COLO829 (cell line): ENCODE measurements around the gene RPS25.
"Not testable (repeated sequence)": the region's sequence is repeated elsewhere in the genome, so short reads cannot be mapped to it uniquely, and the experiment has no call there.

Source experiments
- DNase-seq: peaks from one replicate; pipeline ENCODE4 v3.0.0; 2012; ENCODE audit warnings: low spot score

The RPS25 gene

DNA sequence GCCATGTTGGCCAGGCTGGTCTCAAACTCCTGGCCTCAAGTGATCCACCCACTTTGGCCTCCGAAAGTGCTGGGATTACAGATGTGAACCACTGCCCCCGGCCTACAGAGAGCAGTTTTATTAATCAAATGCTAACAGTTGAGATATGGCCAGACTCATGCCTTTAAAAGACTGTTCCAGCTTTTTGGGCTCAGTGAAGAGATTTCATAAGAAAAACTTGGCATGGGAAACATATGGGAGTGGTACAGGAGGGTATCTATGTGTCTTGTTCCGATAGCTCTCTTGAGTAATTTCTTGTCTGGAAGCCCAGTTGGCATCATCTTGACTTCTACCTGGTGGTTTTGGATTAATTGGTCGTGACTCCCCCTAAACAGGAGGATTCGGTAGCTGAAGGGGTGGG is 20.7 kb upstream of the RPS25 start:
- DNase-seq = no peak

DNA sequence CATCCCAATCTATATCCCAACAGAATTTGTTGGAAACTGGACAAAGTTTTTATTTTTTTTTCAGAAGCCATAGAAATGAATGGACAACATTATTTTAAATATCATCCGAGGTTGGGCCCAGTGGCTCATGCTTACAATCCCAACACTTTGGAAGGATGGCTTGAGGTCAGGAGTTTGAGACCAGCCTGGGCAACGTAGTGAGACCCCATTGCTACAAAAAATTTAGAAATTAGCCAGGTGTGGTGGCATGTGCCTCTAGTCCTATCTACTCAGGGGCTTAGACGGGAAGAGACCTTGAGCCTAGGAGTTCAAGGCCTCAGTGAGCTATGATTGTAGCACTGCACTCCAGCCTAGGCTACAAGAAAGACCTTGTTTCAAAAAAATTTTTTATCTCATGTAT is 16.7 kb upstream of the RPS25 start:
- DNase-seq = no peak

DNA sequence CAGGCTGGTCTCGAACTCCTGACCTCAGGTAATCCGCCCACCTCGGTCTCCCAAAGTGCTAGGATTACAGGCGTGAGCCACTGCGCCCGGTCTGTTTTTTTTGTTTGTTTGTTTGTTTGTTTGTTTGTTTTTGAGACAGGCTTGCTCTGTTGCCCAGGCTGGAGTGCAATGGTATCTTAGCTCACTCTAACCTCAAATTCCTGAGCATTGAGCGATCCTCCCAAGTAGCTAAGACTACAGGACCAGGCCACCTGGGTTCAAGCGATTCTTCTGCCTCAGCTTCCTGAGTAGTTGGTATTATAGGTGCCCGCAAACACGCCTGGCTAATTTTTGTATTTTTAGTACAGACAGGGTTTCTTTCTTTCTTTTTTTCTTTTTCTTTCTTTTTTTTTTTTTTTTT is 15.3 kb upstream of the RPS25 start:
- DNase-seq = not testable (repeated sequence)

DNA sequence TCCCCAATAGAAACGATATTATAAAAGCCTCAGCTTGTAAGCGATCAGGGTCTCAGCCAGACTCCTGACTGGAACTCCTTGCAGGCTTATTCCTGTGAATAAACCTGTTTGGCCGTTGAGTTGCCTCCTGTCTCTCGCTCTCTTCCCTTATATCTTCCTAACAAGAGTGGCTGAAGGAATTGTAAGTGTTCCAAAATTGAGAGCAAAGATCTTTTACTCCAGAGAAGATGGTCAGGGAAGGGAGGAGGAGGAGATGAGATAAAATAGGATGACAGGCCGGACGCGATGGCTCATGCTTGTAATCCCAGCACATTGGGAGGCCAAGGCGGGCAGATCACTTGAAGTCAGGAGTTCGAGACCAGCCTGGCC is 13.8 kb upstream of the RPS25 start:
- DNase-seq = no peak

DNA sequence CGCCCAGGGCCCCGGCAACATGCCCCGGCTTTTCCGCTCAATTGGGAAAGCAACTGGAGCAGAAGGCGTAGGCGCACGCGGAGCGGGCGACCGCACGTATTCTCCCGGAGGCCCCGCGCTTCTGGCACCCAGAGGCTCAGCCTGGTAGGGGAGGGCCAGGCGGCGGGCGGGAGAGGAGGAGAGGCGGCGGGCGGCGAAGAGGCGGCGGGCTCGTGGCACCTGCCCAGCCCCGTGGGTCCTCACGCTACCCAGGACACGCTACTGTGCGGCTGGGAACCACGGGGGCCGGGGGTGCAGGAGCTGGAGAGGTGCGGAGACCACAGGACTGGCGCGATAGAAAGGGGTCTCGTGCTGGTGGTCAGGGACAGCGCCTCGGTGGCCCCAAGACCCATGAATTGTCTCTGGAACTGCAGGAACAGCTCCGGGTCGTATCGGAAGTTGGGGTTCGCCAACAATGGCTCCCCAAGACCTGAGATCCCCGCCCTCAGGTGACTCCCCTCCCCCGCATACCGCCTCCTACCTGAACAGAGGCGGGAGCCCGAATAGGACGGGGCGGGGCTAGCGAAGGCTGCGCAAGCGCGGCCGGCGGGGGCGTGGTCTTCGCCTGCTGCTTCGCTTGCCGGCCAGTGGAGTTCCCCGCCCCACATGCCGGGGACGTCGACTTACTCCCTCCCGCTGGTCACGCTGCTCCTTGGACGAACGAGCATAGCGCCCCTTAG is 12.3 kb upstream of the RPS25 start, which contains the start of gene SLC37A4:
SLC37A4 (minus strand) TSS at position 549 of the 719 bp plus-strand sequence.
- DNase-seq = peak; percentile 97

DNA sequence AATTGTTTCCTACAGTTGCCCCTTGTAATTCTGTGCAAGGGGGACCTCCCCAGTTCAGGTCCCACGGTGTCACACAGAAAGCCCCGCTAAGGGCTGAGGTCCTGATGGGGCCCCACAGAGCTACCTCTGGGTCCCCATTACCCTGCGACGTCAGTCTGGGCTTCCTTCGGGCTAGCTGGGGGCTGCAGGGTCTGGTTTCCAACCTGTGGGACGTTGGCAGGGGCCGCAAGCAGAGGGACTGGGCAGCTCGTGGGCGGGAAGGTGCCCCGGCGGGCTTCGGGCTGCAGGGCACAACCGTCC is 11.8 kb upstream of the RPS25 start:
- no peak for DNase-seq

DNA sequence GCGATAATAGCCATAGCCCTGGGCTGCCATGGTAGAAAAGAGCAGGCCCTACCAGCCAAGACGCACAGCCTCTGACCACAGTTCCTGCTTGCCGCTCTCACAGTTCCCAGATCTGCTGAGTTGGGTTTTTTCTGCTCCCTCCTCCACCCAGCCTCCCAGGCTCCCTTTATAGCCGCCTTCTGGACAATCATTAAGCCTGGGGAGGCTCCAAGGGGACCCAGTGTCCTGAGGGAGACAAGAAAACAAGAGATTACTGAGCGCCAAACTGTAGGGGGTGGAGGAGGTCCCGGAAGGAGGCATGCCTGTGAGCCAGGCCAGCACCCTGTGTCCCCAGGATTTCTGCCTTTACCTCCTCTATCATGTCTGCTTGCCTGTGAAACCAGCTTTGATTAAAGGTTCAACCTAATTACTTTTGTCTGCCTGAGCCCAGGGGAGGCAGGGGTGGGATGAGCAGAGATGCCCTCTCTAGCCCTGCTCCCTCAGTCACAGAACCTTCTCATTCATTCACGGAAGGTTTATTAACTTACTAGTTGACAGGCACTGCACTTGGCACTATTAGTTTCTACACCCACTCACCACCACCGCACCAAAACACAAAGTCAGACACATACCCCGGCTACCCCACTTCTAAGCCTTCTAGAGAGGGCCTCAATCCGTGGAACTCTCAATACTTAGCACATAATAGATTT is 11.3 kb upstream of the RPS25 start:
- DNase-seq = no peak

DNA sequence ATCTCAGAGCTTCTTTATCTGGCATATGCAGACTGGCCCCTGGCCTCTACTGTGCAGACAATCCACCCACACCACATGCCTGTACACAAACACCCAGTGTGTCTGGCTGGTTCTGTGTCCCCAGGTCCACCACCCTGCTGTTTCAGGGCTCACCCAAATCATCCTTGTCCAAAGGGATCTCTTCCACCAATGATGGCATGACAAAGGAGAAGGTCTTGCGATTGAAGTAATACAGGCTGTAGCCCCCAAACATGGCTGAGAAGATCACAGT is 10.9 kb upstream of the RPS25 start:
- DNase-seq = no peak

DNA sequence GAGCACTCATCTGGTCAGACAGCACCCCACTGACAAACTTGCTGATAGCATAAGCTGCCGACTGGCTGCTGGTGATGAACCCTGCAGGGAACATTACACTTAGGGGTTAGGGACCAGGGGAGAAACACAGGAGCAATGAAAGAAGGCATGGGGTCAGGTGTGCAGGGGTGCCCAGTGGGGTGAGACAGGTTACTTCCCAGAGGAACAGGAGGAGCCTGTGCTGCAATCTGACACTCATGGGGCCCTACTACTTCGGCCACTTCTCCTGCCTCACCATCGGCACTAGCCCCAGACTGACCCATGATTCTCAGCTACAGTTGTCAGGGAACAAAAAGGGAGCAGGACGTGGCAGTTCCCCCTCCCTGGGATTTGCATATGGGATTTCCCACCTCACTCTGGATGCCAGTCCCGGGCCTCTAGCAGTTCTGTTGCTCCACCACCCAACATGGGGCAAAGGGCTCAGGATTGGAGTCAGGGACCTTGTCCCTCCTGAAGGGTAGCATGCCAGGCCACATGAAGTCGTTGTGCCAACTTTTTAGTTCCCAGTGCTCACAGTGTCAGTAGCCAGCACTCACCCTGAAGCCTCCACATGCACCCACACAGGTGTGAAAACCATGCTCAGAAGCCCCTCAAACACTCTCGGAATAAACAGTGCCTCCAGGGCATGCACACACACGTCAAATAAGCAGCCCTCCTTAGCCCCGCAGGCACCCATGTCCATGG is 10.4 kb upstream of the RPS25 start:
- DNase-seq = no peak

DNA sequence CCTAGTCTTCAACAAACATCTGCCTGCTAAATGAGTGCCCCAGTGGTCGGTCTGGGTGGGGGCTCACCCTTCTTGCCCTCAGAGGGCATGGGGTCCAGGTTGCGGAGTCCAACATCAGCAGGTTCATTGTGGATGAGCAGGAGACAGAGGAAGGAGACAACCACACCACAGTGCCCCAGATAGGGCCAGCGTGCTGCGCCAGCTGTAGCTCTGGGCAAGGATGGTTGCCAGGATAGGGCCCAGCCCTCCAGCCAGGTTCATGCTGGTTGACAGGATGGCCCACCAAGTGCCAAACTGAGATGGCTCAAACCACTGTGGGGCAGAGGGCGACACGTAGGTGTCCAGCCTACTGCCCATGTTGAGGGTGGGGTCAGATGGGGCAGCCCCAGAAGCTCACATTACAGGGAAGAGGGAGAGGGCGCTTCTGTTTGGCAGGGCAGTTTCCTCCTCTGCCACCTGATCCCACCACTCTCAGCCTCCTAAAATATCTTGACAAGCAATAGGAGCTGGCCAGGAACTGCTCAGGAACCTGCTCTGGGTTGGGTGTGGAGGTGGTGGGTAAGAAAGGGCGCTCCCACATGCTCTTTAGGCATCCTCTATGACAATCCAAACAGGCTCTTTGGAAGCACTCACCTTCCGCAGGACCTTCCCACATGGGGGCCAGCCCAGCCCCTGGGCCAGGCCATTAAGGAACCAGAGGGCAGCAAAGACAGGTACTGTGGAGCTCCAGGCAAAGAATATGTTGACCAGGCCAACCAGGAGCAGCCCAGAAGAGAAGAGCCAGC is 9.6 kb upstream of the RPS25 start:
- no peak for DNase-seq

DNA sequence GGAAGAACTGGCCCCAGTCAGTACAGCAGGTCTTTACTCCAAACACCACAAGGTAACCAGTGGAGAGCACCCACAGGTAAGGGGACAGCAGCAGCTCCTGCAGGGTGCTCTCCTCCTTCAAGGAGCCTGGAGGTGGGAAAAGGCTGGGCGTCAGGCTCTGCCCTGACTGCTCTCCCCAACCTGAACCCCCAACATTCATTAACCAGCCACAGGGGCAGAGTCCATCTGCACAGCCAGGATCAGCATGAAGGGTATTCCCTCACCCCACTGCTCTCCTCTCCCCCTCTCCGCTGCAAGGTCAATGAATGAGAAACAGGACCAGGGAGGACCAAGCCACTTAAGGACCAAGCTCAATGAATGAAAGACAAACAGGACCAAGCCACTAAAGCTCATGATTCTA is 8.8 kb upstream of the RPS25 start:
- DNase-seq = no peak

DNA sequence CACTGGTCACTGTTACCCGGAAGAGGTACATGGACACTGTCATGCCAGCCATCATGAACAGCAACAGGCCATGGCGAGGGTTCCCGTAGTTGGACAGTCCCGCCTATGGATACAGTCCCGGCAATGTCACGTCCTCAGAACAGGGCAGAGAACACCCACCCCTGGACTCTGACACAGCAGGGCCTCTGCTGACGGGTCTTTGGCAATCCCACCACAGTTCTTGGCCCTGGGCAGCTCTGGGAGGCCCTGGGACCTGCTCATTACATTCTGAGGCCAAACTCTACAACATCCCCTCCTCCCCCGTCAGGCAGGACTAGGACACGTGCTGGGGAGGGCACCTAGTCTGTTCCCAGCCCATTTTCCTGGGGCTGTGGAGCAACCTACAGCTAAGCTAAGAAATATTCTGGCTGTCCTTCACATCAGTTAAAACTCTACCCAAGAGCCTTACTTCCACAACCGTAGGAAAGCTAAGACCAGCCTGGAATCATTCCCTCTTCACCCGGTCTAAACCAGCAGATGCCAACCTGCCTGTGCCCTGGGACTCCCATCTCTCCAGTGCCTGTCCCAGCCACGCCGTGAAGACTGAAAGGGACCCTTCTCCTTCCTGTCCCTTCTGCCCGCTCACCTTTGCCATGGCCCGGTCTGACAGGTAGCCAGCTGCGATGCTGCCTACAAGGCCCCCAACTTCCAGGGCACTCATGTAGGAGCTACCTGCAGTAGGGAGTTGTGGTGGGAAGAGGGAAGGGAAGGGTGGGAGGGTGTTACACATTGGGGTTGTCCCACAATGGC is 8.0 kb upstream of the RPS25 start:
- no peak for DNase-seq

DNA sequence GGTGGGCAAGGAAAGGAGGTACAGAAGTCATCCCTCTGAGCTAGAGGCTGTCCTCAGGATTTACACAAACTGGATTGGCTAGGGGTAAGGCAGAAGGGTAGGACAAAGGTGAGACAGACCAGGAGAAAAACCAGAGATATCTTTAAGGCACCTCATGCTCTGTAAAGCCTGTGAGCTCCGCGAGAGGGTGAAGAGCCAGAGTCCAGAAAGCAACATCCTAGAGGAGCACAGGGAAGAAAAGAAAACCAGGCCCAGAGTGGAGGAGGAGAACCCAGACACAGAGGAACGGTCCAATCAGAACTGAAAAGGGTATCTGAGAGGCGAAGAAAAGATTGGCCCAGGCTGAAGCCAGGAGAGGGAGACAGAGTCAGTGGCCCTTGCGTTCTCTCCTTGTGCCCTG is 7.4 kb upstream of the RPS25 start:
- no peak for DNase-seq

DNA sequence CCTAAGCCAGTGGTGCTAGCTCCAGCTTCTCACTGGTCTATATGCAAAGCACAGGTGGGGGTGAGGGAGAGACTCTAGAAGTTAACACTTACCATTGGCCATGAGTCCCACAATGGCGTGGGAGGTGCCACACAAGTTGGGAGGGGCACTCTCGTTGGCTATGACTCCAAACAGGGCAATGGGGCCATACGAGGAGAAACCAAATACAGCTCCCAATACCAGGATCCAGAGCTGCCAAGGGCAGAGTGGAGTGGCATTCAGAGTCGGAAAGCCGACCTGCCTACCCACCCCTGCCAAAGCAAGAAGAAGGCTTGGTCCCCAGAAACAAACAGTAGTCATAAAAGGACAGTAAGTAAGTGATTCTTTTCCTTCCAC is 6.9 kb upstream of the RPS25 start:
- DNase-seq = no peak

DNA sequence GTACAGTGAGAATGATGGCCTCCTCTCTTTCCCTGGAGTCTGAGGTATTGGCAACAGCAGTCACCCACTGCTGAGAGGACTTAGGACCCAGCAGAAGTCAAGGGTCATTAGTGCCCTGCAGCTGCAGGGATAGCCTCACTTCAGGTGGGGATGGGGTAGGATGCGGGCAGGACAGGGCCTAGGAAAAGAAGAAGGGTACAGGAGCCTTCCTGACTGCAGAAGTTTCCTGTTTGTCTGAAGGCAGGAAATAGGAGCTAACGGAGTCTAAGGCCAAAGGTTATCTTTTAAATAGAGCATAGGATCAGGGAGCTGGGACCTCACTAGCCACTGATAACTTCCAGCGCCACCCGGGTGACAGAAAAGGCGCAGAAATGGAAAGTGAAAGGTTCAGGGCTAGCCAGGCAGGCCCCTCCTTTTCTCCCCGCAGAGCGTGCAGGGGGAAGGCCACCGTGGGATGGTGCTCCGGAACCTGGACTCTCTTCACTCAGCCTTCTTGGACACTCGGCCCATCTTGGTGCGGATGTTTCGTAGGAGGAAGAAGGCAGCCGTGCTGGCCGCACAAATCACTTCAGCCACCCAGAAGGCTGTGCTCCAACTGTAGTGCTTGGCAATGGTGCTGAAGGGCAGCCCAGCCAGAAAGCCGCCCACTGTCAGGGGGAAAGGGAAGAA is 6.4 kb upstream of the RPS25 start:
- no peak for DNase-seq

DNA sequence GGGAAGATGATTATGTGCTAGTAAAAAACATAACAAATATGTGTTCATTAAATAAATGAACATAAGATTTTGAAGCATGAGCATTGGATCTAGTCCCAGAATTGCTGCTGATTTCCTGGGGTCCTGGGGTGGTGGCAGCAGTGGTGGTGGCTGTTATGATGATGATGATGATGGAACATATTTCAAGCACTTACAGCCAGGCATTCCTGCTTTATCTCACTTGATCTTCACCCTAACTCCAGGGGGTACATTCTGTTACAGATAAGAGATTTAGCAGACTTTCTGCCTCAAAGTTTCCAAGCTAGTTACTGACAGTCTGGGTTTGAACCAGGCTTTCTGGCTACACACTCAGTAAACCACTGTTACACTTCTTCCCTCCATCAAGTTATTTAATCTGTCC is 5.6 kb upstream of the RPS25 start:
- no peak for DNase-seq

DNA sequence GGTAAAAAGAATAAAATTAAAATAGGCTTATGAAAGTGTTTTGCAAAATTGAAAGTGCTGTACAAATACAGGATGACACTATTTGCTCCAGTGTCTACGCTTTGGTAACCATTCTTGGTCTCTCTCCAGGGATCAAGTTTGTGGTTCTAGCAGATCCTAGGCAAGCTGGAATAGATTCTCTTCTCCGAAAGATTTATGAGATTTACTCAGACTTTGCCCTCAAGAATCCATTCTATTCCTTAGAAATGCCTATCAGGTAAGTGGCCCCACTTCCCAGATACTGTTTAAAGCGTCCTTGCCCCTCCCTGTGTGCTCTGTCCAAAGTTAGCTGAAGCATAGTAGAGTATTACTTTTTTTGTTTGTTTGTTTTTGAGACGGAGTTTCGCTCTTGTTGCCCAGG is 3.5 kb upstream of the RPS25 start:
- DNase-seq = no peak

DNA sequence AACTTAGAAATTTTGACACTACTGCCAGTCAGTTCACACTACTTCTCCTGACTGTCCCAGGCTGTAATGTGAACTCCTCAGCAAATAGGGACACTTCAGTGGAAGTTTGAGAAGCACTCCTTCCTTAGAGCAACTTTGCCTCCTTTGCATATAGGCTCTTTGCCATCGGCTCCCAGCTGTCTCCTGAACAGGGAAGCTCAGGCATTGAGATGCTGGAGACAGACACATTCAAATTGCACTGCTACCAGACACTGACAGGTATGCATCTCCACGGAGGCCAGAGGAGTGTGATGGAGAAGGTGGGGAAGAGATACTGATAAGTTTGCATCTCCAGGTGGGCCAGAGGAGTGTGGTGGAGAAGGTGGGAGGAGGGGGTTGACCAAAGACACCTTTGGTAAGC is 1.9 kb upstream of the RPS25 start:
- DNase-seq = no peak

DNA sequence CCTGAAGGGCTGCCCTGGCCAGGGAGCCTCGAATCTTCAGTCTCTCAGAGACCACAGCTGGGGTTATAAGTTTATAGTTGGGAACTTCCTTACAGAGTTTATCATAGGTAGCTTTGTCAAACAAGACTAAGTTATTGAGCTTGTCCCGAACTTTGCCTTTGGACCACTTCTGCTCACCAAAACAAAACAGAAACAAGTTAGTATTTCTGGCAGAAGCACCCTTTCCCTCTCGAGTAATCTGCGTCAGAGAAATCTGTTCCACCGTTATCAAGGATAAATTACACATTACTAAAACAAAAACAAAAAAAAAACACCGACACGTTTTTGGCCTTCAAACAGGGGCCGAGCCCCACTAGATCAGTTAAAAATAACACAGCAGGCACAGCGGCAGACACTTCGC is 766 bp downstream of the RPS25 start:
- not testable (repeated sequence) for DNase-seq

DNA sequence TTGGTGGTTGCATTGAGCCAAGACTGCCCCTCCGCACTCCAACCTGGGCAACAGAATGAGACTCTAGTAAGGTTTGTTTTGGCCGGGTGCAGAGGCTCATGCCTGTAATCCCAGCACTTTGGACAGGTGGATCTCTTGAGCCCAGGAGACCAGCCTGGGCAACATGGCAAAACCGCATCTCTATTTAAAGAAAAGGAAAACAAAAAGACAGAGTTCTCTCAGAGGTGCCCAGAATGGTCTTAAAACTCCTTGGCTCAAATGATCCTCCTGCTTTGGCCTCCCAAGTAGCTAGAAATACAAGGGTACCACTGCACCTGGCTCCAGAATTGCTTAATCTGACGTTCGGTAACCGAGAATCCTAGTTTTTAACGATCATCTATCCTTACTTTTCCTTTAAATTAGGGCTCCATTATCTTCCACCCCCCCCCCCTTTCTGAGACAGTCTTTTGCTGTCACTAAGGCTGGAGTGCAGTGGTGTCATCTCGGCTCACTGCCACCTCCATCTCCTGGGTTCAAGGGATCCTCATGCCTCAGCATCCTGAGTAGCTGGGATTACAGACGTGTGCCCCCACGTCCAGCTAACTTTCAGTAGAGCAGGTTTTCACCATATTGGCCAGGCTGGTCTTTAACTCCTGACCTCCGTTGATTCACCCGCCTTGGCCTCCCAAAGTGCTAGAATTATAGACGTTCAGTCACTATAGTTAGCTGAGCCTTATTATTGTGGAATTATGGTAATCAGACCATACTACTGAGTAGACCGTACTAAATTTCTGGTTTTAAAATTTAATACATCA is 1.7 kb downstream of the RPS25 start:
- DNase-seq = no peak

DNA sequence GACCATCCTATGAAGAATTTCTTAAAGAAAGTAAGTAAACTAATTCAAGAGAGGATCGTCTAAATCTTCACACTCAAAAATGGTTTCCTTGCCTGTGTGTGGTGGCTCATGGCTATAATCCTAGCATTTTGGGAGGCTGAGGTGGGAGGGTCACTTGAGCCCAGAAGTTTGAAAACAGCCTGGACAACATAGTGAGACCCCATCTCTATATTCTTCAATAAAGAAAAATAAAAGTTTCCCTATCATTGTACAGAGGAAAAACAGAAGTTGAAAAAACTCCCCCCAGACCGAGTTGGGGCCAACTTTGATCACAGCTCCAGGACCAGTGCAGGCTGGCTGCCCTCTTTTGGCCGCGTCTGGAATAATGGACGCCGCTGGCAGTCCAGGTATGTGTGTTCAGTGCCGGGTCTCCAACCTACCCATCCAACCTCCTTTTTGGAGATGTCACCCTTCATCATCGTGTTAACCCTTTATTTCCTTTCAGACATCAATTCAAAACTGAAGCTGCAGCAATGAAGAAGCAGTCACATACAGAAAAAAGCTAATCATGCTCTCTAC is 3.0 kb downstream of the RPS25 start:
- DNase-seq = no peak
